IMR-90 (cell line): ENCODE data around the gene TSSC4.

ENCODE experiments used
- RFX5 ChIP-seq: IDR thresholded peaks from 2 replicates; pipeline ENCODE4 v1.8.0; 2012; ENCODE audit warnings: low read depth, mild to moderate bottlenecking, low read length, moderate library complexity
- TF ChIP-seq, protein P1 (sequence below): conservative IDR thresholded peaks from 2 replicates; pipeline ENCODE4 v1.5.1; 2012; ENCODE audit warnings: mild to moderate bottlenecking, low read depth, low read length, improper control_type of control experiment

- TF ChIP-seq, protein P1, sequence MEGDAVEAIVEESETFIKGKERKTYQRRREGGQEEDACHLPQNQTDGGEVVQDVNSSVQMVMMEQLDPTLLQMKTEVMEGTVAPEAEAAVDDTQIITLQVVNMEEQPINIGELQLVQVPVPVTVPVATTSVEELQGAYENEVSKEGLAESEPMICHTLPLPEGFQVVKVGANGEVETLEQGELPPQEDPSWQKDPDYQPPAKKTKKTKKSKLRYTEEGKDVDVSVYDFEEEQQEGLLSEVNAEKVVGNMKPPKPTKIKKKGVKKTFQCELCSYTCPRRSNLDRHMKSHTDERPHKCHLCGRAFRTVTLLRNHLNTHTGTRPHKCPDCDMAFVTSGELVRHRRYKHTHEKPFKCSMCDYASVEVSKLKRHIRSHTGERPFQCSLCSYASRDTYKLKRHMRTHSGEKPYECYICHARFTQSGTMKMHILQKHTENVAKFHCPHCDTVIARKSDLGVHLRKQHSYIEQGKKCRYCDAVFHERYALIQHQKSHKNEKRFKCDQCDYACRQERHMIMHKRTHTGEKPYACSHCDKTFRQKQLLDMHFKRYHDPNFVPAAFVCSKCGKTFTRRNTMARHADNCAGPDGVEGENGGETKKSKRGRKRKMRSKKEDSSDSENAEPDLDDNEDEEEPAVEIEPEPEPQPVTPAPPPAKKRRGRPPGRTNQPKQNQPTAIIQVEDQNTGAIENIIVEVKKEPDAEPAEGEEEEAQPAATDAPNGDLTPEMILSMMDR: no peak
- TF ChIP-seq RFX5: no peak
These were observed 13.4 kb downstream of the TSSC4 start for GRCh38 chr11:2413742-2414579.
